Thyroid gland (tissue), 4 donors: ENCODE measurements around the gene USP48.

Source experiments
- POLR2A ChIP-seq, 2 donors: fragments of 450-650 bp; IDR thresholded peaks; one replicate each; pipeline ENCODE4 v1.6.1; 2017; ENCODE audit warnings: antibody characterized with exemption in 2 of 2, mild to moderate bottlenecking in 2 of 2, moderate library complexity in 1 of 2
- TF ChIP-seq, protein P1 (sequence below), 6 experiments: fragments of 200-600 bp in 3 of 6; fragments of 450-650 bp in 3 of 6; sonication (generic) in 3 of 6; IDR thresholded peaks; one replicate each; pipeline ENCODE4 v1.5.1; 2016 to 2019; ENCODE audit warnings: antibody characterized with exemption in 6 of 6, mild to moderate bottlenecking in 2 of 6, inconsistent platforms in 1 of 6, moderate library complexity in 1 of 6

DNA sequence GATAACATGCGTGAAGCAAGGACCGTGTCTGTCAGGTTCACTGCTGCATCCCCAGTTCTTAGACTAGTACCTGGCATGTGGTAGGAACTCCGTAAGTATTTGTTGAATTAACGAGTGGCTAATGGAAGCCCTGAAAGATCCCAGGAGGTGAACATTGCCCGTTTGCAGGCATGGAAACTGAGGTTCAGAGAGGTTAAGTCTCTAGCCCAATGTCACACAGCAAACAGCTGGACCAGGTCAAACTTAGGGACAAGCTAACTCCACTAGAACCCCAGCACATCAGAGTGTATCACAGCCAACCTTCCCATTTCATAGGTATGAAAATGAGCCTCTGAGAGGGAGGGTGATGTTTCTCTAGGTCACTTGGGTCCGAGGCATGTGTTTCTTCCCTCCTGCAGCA lies 141.4 kb downstream of the USP48 start:
- no peak for TF ChIP-seq POLR2A (IDR thresholded peaks at IDR 0.05)
- TF ChIP-seq, protein P1, sequence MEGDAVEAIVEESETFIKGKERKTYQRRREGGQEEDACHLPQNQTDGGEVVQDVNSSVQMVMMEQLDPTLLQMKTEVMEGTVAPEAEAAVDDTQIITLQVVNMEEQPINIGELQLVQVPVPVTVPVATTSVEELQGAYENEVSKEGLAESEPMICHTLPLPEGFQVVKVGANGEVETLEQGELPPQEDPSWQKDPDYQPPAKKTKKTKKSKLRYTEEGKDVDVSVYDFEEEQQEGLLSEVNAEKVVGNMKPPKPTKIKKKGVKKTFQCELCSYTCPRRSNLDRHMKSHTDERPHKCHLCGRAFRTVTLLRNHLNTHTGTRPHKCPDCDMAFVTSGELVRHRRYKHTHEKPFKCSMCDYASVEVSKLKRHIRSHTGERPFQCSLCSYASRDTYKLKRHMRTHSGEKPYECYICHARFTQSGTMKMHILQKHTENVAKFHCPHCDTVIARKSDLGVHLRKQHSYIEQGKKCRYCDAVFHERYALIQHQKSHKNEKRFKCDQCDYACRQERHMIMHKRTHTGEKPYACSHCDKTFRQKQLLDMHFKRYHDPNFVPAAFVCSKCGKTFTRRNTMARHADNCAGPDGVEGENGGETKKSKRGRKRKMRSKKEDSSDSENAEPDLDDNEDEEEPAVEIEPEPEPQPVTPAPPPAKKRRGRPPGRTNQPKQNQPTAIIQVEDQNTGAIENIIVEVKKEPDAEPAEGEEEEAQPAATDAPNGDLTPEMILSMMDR (IDR thresholded peaks at IDR 0.05) = no peak
